HEK293T (cell line): ENCODE results near the gene THYN1.

Source experiments
- ARNT ChIP-seq: fragments of 450-650 bp; IDR thresholded peaks from 2 replicates; pipeline ENCODE4 v1.6.1; 2017; ENCODE audit warnings: mild to moderate bottlenecking
- BHLHE40 ChIP-seq: fragments of 450-650 bp; IDR thresholded peaks from 2 replicates; pipeline ENCODE4 v1.6.1; 2016; ENCODE audit warnings: mild to moderate bottlenecking, moderate library complexity, borderline replicate concordance
- ELF4 ChIP-seq: fragments of 450-650 bp; IDR thresholded peaks from 2 replicates; pipeline ENCODE4 v1.6.1; 2017; ENCODE audit warnings: antibody characterized with exemption
- FOXA1 ChIP-seq: fragments of 450-650 bp; IDR thresholded peaks from 2 replicates; pipeline ENCODE4 v1.6.1; 2016; ENCODE audit warnings: mild to moderate bottlenecking
- FOXK2 ChIP-seq: fragments of 450-650 bp; IDR thresholded peaks from 2 replicates; pipeline ENCODE4 v1.6.1; 2016; ENCODE audit warnings: mild to moderate bottlenecking
- FOXM1 ChIP-seq: fragments of 450-650 bp; IDR thresholded peaks from 2 replicates; pipeline ENCODE4 v1.6.1; 2017; ENCODE audit warnings: mild to moderate bottlenecking, borderline replicate concordance
- HDGF ChIP-seq: fragments of 450-650 bp; IDR thresholded peaks from 2 replicates; pipeline ENCODE4 v1.6.1; 2017; ENCODE audit warnings: antibody characterized with exemption, borderline replicate concordance
- L3MBTL2 ChIP-seq: fragments of 450-650 bp; conservative IDR thresholded peaks from 2 replicates; pipeline ENCODE4 v1.6.1; 2016; ENCODE audit warnings: mild to moderate bottlenecking
- NFRKB ChIP-seq: fragments of 450-650 bp; IDR thresholded peaks from 2 replicates; pipeline ENCODE4 v1.6.1; 2016; ENCODE audit warnings: mild to moderate bottlenecking, moderate library complexity
- PKNOX1 ChIP-seq: fragments of 450-650 bp; IDR thresholded peaks from 2 replicates; pipeline ENCODE4 v1.6.1; 2016
- SP1 ChIP-seq: fragments of 450-650 bp; IDR thresholded peaks from 2 replicates; pipeline ENCODE4 v1.6.1; 2017
- SUZ12 ChIP-seq: fragments of 450-650 bp; IDR thresholded peaks from 2 replicates; pipeline ENCODE4 v1.6.1; 2016; ENCODE audit warnings: mild to moderate bottlenecking

GRCh38 chr11:134290646-134291045, 37.5 kb upstream of the THYN1 start:
- TF ChIP-seq PKNOX1 (no peak), SUZ12 (no peak), FOXA1 (no peak), NFRKB (no peak), FOXK2 (no peak), L3MBTL2 (no peak), BHLHE40 (no peak), SP1 (no peak), ELF4 (no peak), FOXM1 (no peak), ARNT (no peak), HDGF (no peak)
